Femur (tissue), 1 donor: ENCODE measurements around the gene SPNS2.

Experiments
- DNase-seq: peaks from one replicate; pipeline ENCODE4 v3.0.0-alpha.2; 2017

Gene SPNS2

DNA sequence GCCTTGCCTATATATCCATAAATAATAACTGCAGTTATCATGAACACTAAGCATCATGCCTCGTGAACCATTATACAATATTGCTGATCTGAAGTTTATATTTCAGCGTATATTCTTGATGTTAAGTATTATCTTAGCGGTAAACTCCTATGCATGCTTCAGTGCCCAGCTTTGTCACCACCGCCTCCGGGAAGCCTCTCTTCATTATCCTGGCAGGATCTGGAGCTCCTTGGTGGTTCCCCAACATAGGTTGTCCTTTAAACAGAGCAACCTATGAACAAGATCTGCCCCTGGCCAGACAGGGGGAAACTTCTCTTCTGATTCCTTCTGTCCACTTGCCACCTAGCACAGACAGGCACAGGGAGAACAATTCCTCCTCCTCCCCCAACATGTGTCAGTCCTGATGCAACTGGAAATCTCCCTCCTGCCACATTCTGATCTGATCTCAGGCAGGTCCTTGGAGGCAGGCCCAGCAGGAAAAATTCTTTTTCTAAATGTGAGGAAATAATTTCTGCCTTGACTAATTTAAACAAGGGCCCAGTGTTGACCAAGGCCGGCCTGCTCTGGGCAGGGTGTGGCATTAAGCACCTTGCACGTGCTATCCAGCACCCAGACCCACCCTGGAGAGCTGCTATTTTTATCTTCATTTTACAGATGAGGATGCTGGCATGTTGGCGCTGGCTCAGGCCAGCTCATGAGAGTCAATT is 22.4 kb downstream of the SPNS2 start:
- no peak for DNase-seq

DNA sequence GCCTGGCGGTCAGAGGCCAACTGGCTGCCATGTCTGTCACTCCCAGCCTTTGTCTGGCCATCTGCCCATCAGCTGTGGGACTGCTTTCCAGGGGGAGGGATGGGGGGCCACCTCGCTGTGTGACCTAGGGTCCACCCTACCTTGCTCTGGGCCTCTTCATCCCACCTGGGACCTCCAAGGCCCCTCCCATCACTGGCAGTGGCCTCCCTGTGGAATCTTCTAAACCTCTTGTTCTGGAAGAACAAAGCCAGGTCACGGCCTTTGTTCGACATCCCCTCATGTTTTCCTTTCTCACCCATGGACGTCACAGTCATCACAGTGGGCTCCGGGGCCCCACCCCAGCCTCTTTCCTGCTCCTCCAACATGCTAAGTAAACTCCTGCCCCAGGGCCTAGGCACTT is 24.0 kb downstream of the SPNS2 start:
- no peak for DNase-seq

GRCh38 chr17:4523946-4524345 is 25.3 kb downstream of the SPNS2 start:
- DNase-seq, result no peak

- DNase-seq, result no peak
Measured at GRCh38 chr17:4525691-4526397, 27.2 kb downstream of the SPNS2 start.

GRCh38 chr17:4527134-4527533 is 28.5 kb downstream of the SPNS2 start:
- DNase-seq, result no peak

- no peak for DNase-seq
Measured at GRCh38 chr17:4527566-4528125, 29.0 kb downstream of the SPNS2 start.

DNA sequence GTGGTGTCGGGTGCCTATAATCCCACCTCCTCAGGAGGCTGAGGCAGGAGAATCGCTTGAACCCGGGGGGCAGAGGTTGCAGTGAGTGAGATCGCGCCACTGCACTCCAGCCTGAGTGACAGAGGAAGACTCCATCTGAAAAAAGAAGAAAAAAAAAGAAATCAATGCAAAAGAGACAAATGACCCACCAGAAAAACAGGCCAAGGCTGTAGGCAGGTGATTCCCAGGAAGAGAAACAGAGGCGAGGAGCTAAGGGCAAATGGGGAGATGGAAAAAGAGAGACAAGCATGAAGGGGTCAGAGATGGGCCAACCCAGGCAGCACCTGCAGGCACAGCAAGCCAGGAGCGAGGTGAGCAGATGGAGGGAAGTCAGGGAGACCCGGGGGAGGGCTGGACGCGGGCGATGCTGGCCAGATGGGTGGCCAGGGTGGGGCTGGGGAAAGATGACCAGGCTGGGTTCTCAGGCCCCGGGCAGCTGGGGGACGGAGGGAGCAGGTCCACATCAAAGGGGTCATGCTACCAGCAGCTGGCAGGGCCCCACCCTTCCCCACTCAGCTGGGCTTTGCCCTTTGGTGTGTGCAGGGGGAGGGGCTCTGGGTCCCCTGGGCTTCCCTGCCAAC is 31.0 kb downstream of the SPNS2 start:
- DNase-seq, result no peak

- DNase-seq, result no peak
Measured at GRCh38 chr17:4530799-4531730, 32.4 kb downstream of the SPNS2 start.

GRCh38 chr17:4531988-4532736 is 33.5 kb downstream of the SPNS2 start:
- DNase-seq, result no peak

- DNase-seq, result no peak
Measured at GRCh38 chr17:4532860-4533522, 34.3 kb downstream of the SPNS2 start.

- peak; percentile 59 for DNase-seq
Measured at GRCh38 chr17:4533523-4534504, 35.1 kb downstream of the SPNS2 start.

DNA sequence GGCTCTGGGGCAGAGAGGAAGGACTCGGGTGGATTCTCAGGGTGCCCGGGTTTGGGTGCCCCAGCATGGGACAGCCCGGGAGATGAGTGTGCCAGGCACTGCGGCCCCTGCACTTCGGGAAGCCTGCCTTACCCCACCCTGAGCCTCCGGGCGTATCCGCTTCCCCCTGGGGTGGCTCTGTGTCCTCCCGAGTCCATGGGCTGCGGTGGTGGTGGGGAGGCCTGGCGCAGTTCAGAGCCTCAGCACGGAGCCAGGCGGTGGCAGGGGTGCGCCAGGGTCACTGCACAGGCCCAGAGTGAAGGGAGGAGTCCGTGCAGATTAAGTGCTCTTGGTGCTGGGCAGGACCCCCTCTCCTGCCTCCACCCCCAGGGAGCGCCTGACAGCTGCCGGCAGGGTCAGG is 35.8 kb downstream of the SPNS2 start:
- no peak for DNase-seq

GRCh38 chr17:4534928-4535666 is 36.4 kb downstream of the SPNS2 start:
- no peak for DNase-seq

GRCh38 chr17:4535667-4536258 is 37.1 kb downstream of the SPNS2 start:
- DNase-seq, result no peak

DNA sequence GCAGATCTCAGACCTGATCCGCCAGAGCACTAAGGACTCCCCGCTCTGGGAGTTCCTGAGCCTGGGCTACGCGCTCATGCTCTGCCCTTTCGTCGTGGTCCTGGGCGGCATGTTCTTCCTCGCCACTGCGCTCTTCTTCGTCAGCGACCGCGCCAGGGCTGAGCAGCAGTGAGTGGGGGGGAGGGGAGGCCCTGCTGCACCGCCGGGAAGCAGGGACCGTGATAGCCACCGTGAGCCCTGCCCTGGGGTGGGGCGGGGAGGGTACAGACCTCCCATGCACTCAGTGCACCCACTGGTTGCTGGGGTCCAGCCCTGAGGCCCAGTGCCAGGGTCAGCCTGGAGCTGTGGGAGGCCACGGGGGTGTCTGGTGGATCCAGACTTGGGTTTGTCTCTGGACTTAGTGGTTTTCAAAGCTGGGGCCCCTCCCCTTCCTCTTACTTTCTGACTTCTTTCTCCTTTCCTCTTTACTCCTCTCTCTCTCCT is 37.6 kb downstream of the SPNS2 start:
- no peak for DNase-seq

- no peak for DNase-seq
Measured at GRCh38 chr17:4536742-4537411, 38.2 kb downstream of the SPNS2 start.

DNA sequence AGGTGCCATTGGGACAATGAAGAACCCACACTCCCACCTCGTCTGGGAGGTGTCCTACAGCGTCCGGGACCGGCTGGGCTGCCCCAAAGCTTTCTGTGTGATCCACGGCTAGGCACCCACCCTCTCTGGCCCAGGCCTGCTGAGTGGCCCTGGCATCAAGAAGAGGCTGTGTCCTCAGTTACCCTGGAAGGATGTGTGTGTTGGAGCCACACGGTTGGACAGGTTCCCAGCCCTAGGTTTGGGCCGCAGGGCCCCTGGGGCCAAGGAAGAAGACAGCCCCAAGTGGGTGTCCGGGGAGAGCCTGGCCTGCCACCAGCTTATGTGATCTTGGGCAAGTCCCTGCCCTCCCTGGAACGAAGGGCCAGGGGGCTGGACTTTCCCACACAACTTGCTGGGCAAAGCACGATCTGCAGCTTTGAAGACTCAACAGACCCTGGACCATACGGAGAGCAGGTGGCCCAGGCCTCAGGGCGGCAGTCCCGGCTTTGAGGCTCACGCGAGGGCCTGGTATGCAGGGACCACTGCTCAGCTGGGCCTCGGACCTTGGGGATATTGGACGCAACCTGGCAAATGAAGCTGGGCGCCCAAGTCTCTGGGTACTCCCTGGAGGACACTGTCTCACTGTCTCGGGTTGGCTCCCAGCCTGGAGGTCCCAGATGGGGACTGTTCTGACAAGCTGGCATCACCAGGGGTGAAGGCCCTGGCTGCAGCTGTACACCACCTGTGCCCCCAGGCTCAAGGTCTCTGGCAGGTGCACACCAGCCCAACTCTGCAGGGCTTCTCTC is 39.0 kb downstream of the SPNS2 start:
- DNase-seq, result no peak
